ENCODE data around the gene HPGDS.

Gene HPGDS

DNA sequence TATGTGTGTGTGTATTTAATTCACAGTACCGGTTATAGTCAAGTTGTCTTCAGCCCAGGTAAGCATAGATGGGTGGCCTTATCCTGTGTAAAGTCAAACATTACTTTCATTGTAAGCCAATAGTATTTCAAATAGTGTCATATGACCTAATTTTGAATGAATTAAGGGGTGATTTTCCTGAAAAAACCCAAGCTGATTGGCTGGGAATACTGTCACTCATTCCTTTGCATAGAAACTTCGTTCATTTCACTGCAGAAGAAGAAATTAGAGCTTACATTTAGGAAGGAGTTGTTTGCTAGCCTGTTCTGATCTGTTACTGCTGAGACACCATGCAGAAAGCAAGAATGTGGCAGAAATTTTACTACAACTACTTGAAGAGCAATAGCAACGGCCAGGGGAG lies 89.6 kb downstream of the HPGDS start:
- DNase-seq (ENCODE audit: low read depth) = no peak

DNA sequence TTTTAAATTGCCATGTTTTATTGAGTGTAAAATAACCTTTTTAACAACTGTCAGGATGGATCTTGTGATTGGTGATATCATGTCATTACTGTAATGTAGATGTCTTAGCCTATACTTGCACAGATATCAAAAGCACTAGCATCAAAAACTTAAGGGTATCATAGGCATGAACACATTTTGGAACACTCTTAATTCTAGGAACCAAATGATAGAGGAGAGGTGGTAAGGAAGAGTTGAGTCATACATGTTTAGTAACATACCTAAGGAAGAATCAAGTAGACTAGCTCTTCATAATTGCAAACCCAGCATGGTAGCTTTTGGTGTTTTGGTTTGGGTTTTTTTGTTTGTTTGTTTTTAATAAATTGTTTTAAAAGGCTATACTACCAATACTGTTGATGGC lies 91.5 kb downstream of the HPGDS start:
- no peak for DNase-seq (ENCODE audit: low read depth)
